ENCODE data around the gene TUBGCP2. TPM values are rescaled to one million over a fixed set of nuclear protein-coding genes. Genes with fewer than 3 reads are reported as not detected.

TUBGCP2 gene
- total and polyA plus RNA-seq, 2 donors = 27.8 to 35.6 TPM

- no peak overlapping the region for H3K4me3 ChIP-seq (ENCODE audit: low read depth, low read length)
- DNase-seq (ENCODE audit: extremely low spot score) = no peak
- 79% methylated on average over 12 of the region's 12 CpGs for WGBS
- no peak overlapping the region for H3K27ac ChIP-seq (ENCODE audit: low read depth)
- H3K36me3 ChIP-seq (ENCODE audit: insufficient read depth) = no peaks in the 10 kb centered on the region
- no peaks in the 10 kb centered on the region for H3K4me1 ChIP-seq (ENCODE audit: insufficient read depth)
Observed at GRCh38 chr10:133350283-133350949, 41.7 kb upstream of the TUBGCP2 start.

GRCh38 chr10:133349577-133350011 lies 40.9 kb upstream of the TUBGCP2 start:
- WGBS = 71% methylated on average over 9 of the region's 9 CpGs
- Histone ChIP-seq H3K27ac (ENCODE audit: low read depth) (no peak overlapping the region), H3K36me3 (ENCODE audit: insufficient read depth) (no peaks in the 10 kb centered on the region), H3K4me1 (ENCODE audit: insufficient read depth) (no peaks in the 10 kb centered on the region), H3K4me3 (ENCODE audit: low read depth, low read length) (no peak overlapping the region)
- DNase-seq (ENCODE audit: extremely low spot score) = no peak

- Histone ChIP-seq H3K4me1 (ENCODE audit: insufficient read depth) (no peaks in the 10 kb centered on the region), H3K27ac (ENCODE audit: low read depth) (no peak overlapping the region), H3K36me3 (ENCODE audit: insufficient read depth) (no peaks in the 10 kb centered on the region), H3K4me3 (ENCODE audit: low read depth, low read length) (no peak overlapping the region)
- WGBS = 86% methylated on average over 8 of the region's 8 CpGs
- DNase-seq (ENCODE audit: extremely low spot score) = no peak
Observed at GRCh38 chr10:133349160-133349568, 40.5 kb upstream of the TUBGCP2 start.

- 57% methylated on average over 16 of the region's 16 CpGs for WGBS
- Histone ChIP-seq H3K36me3 (ENCODE audit: insufficient read depth) (no peaks in the 10 kb centered on the region), H3K4me3 (ENCODE audit: low read depth, low read length) (no peak overlapping the region), H3K27ac (ENCODE audit: low read depth) (no peak overlapping the region), H3K4me1 (ENCODE audit: insufficient read depth) (no peaks in the 10 kb centered on the region)
- DNase-seq (ENCODE audit: extremely low spot score) = no peak
Observed at GRCh38 chr10:133347710-133348517, 39.2 kb upstream of the TUBGCP2 start.

- H3K4me1 ChIP-seq (ENCODE audit: insufficient read depth) = no peaks in the 10 kb centered on the region
- no peaks in the 10 kb centered on the region for H3K36me3 ChIP-seq (ENCODE audit: insufficient read depth)
- no peak overlapping the region for H3K4me3 ChIP-seq (ENCODE audit: low read depth, low read length)
- 59% methylated on average over 11 of the region's 11 CpGs for WGBS
- no peak for DNase-seq (ENCODE audit: extremely low spot score)
- H3K27ac ChIP-seq (ENCODE audit: low read depth) = no peak overlapping the region
Observed at GRCh38 chr10:133346413-133346812, 37.7 kb upstream of the TUBGCP2 start.

- DNase-seq (ENCODE audit: extremely low spot score) = no peak
- no peak overlapping the region for H3K27ac ChIP-seq (ENCODE audit: low read depth)
- no peak overlapping the region for H3K4me3 ChIP-seq (ENCODE audit: low read depth, low read length)
- H3K4me1 ChIP-seq (ENCODE audit: insufficient read depth) = no peaks in the 10 kb centered on the region
- 68% methylated on average over 5 of the region's 5 CpGs for WGBS
- no peaks in the 10 kb centered on the region for H3K36me3 ChIP-seq (ENCODE audit: insufficient read depth)
Observed at GRCh38 chr10:133344236-133344635, 35.6 kb upstream of the TUBGCP2 start.

GRCh38 chr10:133343558-133343957 lies 34.9 kb upstream of the TUBGCP2 start:
- no peaks in the 10 kb centered on the region for H3K36me3 ChIP-seq (ENCODE audit: insufficient read depth)
- DNase-seq (ENCODE audit: extremely low spot score) = no peak
- WGBS = 51% methylated on average over 9 of the region's 9 CpGs
- no peak overlapping the region for H3K27ac ChIP-seq (ENCODE audit: low read depth)
- H3K4me1 ChIP-seq (ENCODE audit: insufficient read depth) = no peaks in the 10 kb centered on the region
- no peak overlapping the region for H3K4me3 ChIP-seq (ENCODE audit: low read depth, low read length)

GRCh38 chr10:133342942-133343341 lies 34.3 kb upstream of the TUBGCP2 start:
- Histone ChIP-seq H3K27ac (ENCODE audit: low read depth) (no peak overlapping the region), H3K4me1 (ENCODE audit: insufficient read depth) (no peaks in the 10 kb centered on the region), H3K36me3 (ENCODE audit: insufficient read depth) (no peaks in the 10 kb centered on the region), H3K4me3 (ENCODE audit: low read depth, low read length) (no peak overlapping the region)
- no peak for DNase-seq (ENCODE audit: extremely low spot score)
- 74% methylated on average over 8 of the region's 8 CpGs for WGBS

GRCh38 chr10:133341983-133342382 lies 33.3 kb upstream of the TUBGCP2 start:
- Histone ChIP-seq H3K4me3 (ENCODE audit: low read depth, low read length) (no peak overlapping the region), H3K4me1 (ENCODE audit: insufficient read depth) (no peaks in the 10 kb centered on the region), H3K27ac (ENCODE audit: low read depth) (no peak overlapping the region), H3K36me3 (ENCODE audit: insufficient read depth) (no peaks in the 10 kb centered on the region)
- WGBS = 85% methylated on average over 4 of the region's 4 CpGs
- DNase-seq (ENCODE audit: extremely low spot score) = no peak

GRCh38 chr10:133339708-133340380 lies 31.2 kb upstream of the TUBGCP2 start:
- Histone ChIP-seq H3K4me1 (ENCODE audit: insufficient read depth) (peaks cover 5% of the 10 kb centered on the region), H3K4me3 (ENCODE audit: low read depth, low read length) (no peak overlapping the region), H3K27ac (ENCODE audit: low read depth) (no peak overlapping the region), H3K36me3 (ENCODE audit: insufficient read depth) (no peaks in the 10 kb centered on the region)
- 91% methylated on average over 13 of the region's 13 CpGs for WGBS
- DNase-seq (ENCODE audit: extremely low spot score) = no peak

- DNase-seq (ENCODE audit: extremely low spot score) = no peak
- Histone ChIP-seq H3K4me1 (ENCODE audit: insufficient read depth) (peaks cover 5% of the 10 kb centered on the region), H3K36me3 (ENCODE audit: insufficient read depth) (no peaks in the 10 kb centered on the region), H3K27ac (ENCODE audit: low read depth) (no peak overlapping the region), H3K4me3 (ENCODE audit: low read depth, low read length) (no peak overlapping the region)
- 89% methylated on average over 10 of the region's 10 CpGs for WGBS
Observed at GRCh38 chr10:133338080-133339071, 29.7 kb upstream of the TUBGCP2 start.

- Histone ChIP-seq H3K36me3 (ENCODE audit: insufficient read depth) (no peaks in the 10 kb centered on the region), H3K4me1 (ENCODE audit: insufficient read depth) (peaks cover 5% of the 10 kb centered on the region), H3K27ac (ENCODE audit: low read depth) (no peak overlapping the region), H3K4me3 (ENCODE audit: low read depth, low read length) (no peak overlapping the region)
- DNase-seq (ENCODE audit: extremely low spot score) = no peak
- 84% methylated on average over 3 of the region's 3 CpGs for WGBS
Observed at GRCh38 chr10:133337370-133337725, 28.7 kb upstream of the TUBGCP2 start.
